WI38 (cell line): ENCODE data around the gene ZSCAN18.

Source experiments
- H3K4me3 ChIP-seq: 2 replicates; pipeline ENCODE4 v1.5.1; 2011; ENCODE audit warnings: low read depth, mild to moderate bottlenecking, control low read depth, low read length
- CTCF ChIP-seq: IDR thresholded peaks from 2 replicates; pipeline ENCODE4 v1.5.1; 2012; ENCODE audit warnings: low read depth, mild to moderate bottlenecking, control low read depth, low read length

The ZSCAN18 gene

GRCh38 chr19:58040751-58041525 lies 57.1 kb downstream of the ZSCAN18 start:
- no peak overlapping the region for H3K4me3 ChIP-seq
- TF ChIP-seq CTCF, result no peak

GRCh38 chr19:58038688-58039204 lies 59.3 kb downstream of the ZSCAN18 start:
- no peak for TF ChIP-seq CTCF
- no peak overlapping the region for H3K4me3 ChIP-seq

DNA sequence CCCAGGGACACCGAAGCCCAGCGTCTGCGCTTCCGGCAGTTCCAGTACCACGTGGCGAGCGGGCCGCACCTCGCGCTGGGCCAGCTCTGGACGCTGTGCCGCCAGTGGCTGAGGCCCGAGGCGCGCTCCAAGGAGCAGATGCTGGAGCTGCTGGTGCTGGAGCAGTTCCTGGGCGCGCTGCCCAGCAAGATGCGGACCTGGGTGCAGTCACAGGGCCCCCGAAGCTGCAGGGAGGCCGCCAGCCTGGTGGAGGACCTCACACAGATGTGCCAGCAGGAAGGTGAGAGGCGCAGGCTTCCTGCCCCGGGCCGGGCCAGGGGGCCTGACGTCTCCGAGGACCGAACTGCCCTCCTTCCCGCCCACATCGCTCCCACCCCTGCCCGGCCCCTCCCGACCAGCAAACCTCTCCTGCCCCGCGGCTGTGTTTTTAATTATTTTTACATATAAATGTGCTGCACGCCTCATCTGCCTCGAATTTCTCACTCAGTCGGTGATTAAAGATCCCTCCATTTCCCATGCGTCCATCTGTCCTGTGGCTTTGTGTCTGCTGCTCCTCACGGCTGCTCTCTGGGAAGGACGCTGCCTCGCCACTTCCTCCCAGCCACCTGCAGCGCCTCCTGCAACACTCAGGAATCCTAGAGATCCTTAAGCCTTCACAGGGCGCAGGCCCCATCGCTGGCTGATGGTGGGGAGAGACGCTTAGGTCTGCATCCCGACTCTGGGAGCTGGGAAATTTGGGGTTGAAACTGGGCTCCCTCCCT lies 59.9 kb downstream of the ZSCAN18 start:
- H3K4me3 ChIP-seq, result no peak overlapping the region
- TF ChIP-seq CTCF, result no peak

GRCh38 chr19:58035863-58036262 lies 62.2 kb downstream of the ZSCAN18 start:
- no peak overlapping the region for H3K4me3 ChIP-seq
- TF ChIP-seq CTCF, result no peak

- H3K4me3 ChIP-seq, result no peak overlapping the region
- TF ChIP-seq CTCF, result no peak
Measured at GRCh38 chr19:58034477-58034793, 63.6 kb downstream of the ZSCAN18 start.
